ENCODE measurements around the gene GGT6.

Gene GGT6

GRCh38 chr17:4551141-4551540, 9.2 kb downstream of the GGT6 start (continued):
- no peak for TF ChIP-seq CSRNP3 (CRISPR knock-in tag; IDR thresholded peaks at IDR 0.05)

- no peak for ATAC-seq
- TF ChIP-seq TCF4 (CRISPR knock-in tag; IDR thresholded peaks at IDR 0.05; ENCODE audit: borderline replicate concordance) (no peak), PPARA (CRISPR knock-in tag; IDR thresholded peaks at IDR 0.05; ENCODE audit: borderline replicate concordance) (no peak)
Observed at GRCh38 chr17:4550534-4551039, 9.8 kb downstream of the GGT6 start.

- no peak for ATAC-seq
- TF ChIP-seq CSDC2 (CRISPR knock-in tag; IDR thresholded peaks at IDR 0.05), result no peak
- TF ChIP-seq TCF4 (CRISPR knock-in tag; IDR thresholded peaks at IDR 0.05; ENCODE audit: borderline replicate concordance), result no peak
- TF ChIP-seq ISL1 (CRISPR knock-in tag; IDR thresholded peaks at IDR 0.05), result no peak
- TF ChIP-seq RARB (CRISPR knock-in tag; IDR thresholded peaks at IDR 0.05), result no peak
- no peak for TF ChIP-seq PATZ1 (CRISPR knock-in tag; IDR thresholded peaks at IDR 0.05; ENCODE audit: borderline replicate concordance)
- TF ChIP-seq ZNF8 (CRISPR knock-in tag; IDR thresholded peaks at IDR 0.05), result no peak
- TF ChIP-seq ZNF70 (CRISPR knock-in tag; IDR thresholded peaks at IDR 0.05), result no peak
- no peak for TF ChIP-seq ZFP30 (CRISPR knock-in tag; IDR thresholded peaks at IDR 0.05)
- TF ChIP-seq ARNTL (CRISPR knock-in tag; IDR thresholded peaks at IDR 0.05; ENCODE audit: borderline replicate concordance, low read depth), result no peak
- TF ChIP-seq ESRRG (CRISPR knock-in tag; IDR thresholded peaks at IDR 0.05), result no peak
Observed at GRCh38 chr17:4549781-4550533, 10.4 kb downstream of the GGT6 start.

GRCh38 chr17:4548721-4549531, 11.5 kb downstream of the GGT6 start:
- no peak for TF ChIP-seq ZFP3 (CRISPR knock-in tag; IDR thresholded peaks at IDR 0.05)
- no peak for TF ChIP-seq TSHZ2 (CRISPR knock-in tag; IDR thresholded peaks at IDR 0.05)
- no peak for TF ChIP-seq RARB (CRISPR knock-in tag; IDR thresholded peaks at IDR 0.05)
- no peak for TF ChIP-seq ZNF70 (CRISPR knock-in tag; IDR thresholded peaks at IDR 0.05)
- TF ChIP-seq TOX (CRISPR knock-in tag; IDR thresholded peaks at IDR 0.05; ENCODE audit: borderline replicate concordance), result no peak
- TF ChIP-seq CSRNP3 (CRISPR knock-in tag; IDR thresholded peaks at IDR 0.05), result no peak
- TF ChIP-seq ARNTL (CRISPR knock-in tag; IDR thresholded peaks at IDR 0.05; ENCODE audit: borderline replicate concordance, low read depth), result no peak
- no peak for TF ChIP-seq ISL1 (CRISPR knock-in tag; IDR thresholded peaks at IDR 0.05)
- no peak for TF ChIP-seq GLIS3 (CRISPR knock-in tag; IDR thresholded peaks at IDR 0.05)
- TF ChIP-seq CREB5 (CRISPR knock-in tag; IDR thresholded peaks at IDR 0.05; ENCODE audit: low read depth), result no peak
- no peak for TF ChIP-seq ZNF8 (CRISPR knock-in tag; IDR thresholded peaks at IDR 0.05)
- TF ChIP-seq SNAI2 (CRISPR knock-in tag; IDR thresholded peaks at IDR 0.05), result no peak
- no peak for TF ChIP-seq BACH2 (CRISPR knock-in tag; IDR thresholded peaks at IDR 0.05; ENCODE audit: borderline replicate concordance)
- TF ChIP-seq OSR1 (CRISPR knock-in tag; IDR thresholded peaks at IDR 0.05), result no peak
- no peak for ATAC-seq

Measured in SK-N-SH treated with all-trans-retinoic acid at 6 μM for 48 hours (cell line).